NCI-H1105 treated with DMSO at 0.1 percent for 48 hours (cell line): Measurements from ENCODE around the gene GAL3ST1.

ENCODE experiments used
- DNase-seq: peaks from one replicate; lab custom pipeline; 2025; lab: John Stamatoyannopoulos, UW

Gene GAL3ST1

DNA sequence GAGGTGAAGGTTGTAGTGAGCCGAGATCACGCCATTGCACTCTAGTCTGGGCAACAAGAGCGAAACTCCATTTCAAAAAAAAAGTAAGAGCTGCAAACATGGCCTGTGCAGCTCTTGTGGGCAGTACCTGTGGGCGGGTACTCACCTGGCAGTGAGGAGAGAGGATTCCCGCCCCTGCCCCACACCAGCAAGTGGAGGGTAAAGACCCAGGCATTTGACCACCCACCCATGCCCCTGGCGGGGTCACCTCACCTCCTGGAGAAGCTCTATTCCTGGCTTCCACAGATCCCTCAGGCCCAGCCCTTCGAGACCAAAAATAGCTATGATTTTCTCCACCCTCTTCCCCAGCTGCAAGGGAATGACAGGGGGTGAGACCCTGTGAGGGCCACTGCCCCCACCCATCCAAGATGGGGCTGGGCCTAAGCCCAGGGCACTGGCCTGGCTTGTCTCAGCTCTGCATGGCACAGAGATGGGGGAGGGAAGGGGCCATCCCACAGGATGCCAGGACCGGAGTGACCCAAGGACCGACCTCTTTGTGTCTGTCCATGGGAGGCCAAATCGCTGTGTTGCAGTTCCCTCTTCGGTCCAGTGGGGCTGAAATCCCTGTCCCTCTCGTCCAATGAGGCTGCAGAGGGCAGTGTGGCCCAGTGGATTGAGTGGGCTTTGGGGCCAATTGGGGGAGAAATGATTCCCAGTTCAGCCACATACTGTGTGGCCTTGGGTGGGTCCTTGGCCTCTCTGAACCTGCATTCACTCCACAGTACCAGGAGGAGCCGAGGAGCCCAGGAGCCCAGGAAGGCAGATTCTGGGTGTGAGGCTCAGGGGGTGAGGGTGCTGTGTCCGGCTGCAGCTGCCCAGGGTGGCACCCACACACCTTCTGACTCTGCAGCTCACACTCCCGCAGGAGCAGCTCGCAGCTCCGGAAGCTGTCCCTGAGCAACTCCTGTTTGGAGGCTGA, 42.5 kb downstream of the GAL3ST1 start:
- DNase-seq = no peak

DNA sequence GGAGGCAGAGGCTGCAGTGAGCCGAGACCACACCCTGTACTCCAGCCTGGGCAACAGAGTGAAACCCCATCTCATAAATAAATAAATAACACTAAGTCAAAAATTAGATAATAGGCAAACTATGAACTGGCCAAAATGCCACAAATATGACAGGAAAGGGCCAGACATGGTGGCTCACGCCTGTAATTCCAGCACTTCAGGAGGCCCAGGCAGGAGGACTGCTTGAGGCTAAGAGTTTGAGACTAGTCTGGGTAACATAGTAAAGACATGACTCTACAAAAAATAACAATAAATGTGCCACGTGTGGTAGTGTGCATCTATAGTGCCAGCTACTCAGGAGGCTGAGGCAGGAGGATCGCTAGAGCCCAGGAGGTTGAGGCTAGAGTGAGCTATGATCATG, 47.8 kb downstream of the GAL3ST1 start:
- no peak for DNase-seq

GRCh38 chr22:30523646-30524489, 50.6 kb downstream of the GAL3ST1 start:
- DNase-seq = no peak

- DNase-seq = no peak
Measured at GRCh38 chr22:30521368-30522156, 52.9 kb downstream of the GAL3ST1 start.

- no peak for DNase-seq
Measured at GRCh38 chr22:30519842-30520425, 54.5 kb downstream of the GAL3ST1 start.

- no peak for DNase-seq
Measured at GRCh38 chr22:30516731-30517130, 57.7 kb downstream of the GAL3ST1 start.

DNA sequence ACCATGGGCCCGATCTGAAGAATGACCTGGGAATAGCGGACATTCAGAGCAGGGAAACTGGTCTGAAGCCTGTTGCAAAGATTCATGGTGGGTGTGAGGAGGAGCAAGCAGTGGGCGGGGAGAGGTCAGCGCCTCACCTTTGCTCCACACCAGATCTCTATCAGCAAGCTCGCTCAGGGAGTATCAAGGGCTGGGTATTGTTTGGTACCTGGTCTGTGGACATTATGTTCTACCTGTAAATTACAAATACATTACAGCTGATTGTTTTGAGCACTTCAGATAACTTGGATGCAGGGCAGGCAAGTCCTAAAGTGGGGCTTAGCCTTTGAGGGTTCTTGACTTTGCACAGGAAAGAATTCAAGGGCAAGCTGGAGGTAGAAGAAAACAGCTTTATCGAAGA, 58.2 kb downstream of the GAL3ST1 start:
- DNase-seq = no peak

- DNase-seq = no peak
Measured at GRCh38 chr22:30514252-30514651, 60.2 kb downstream of the GAL3ST1 start.

- DNase-seq = no peak
Measured at GRCh38 chr22:30513462-30513861, 61.0 kb downstream of the GAL3ST1 start.

DNA sequence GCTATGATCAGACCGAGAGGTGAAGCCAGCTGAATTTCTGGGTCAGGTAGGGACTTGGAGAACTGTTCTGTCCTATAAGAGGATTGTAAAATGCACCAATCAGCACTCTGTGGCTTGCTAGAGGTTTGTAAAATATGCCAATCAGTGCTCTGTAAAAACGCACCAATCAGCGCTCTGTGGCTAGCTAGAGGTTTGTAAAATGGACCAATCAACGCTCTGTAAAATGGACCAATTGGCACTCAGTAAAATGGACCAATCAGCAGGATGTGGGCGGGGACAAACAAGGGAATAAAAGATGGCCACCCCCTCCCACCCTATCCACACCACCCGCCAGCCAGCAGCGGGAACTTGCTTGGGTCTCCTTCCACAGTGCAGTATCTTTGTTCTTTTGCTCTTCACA, 62.6 kb downstream of the GAL3ST1 start:
- no peak for DNase-seq

- no peak for DNase-seq
Measured at GRCh38 chr22:30511109-30511508, 63.4 kb downstream of the GAL3ST1 start.

- DNase-seq = no peak
Measured at GRCh38 chr22:30508216-30508615, 66.2 kb downstream of the GAL3ST1 start.

- no peak for DNase-seq
Measured at GRCh38 chr22:30507670-30508069, 66.8 kb downstream of the GAL3ST1 start.

DNA sequence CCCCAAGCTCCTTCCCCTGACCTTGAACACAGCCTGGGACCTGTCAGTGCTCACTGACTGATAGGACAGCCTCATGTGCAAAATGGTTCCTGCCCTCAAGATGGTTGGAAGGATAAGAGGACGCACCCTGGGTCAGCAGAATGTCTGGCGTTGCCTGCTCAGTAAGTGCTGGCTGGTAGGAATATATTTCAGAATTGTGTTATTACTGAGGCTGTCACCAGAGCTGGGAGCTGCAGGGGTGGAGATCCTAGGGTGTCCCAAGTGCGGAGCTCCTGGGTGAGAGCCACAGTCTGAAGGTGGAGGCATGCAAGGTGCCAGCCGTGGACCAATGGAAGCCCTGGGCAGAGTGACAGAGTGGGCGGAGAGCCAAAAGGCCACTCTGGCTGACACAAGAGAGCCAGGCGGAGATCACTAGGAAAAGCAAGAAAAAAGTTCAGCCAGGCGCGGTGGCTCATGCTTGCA, 67.9 kb downstream of the GAL3ST1 start:
- DNase-seq = no peak
